Measurements from ENCODE around the gene NMB.

DNA sequence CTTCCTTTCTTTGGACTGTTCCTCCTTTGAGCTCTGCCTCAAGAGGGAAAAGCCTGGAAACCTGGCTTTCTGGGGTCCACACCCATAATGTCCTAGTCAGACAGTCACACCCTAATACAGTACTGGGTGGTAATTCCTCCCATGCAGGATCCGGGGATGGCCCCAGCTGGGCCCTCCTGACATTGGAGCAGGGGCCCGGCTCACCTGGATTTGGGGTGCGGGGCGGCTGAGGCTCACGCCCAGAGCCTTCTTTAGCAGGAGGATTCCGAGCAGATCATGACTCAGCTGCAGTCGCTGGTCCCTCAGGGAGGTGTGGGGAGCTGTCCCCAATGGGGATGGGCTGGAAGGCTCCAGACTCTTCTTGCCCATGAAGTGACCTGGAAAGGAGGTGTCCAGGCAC, 1.0 kb downstream of the NMB start:
- no peak for TF ChIP-seq EZH2 (IDR thresholded peaks at IDR 0.05; ENCODE audit: low read length, unreplicated experiment)
- TF ChIP-seq, protein P1, sequence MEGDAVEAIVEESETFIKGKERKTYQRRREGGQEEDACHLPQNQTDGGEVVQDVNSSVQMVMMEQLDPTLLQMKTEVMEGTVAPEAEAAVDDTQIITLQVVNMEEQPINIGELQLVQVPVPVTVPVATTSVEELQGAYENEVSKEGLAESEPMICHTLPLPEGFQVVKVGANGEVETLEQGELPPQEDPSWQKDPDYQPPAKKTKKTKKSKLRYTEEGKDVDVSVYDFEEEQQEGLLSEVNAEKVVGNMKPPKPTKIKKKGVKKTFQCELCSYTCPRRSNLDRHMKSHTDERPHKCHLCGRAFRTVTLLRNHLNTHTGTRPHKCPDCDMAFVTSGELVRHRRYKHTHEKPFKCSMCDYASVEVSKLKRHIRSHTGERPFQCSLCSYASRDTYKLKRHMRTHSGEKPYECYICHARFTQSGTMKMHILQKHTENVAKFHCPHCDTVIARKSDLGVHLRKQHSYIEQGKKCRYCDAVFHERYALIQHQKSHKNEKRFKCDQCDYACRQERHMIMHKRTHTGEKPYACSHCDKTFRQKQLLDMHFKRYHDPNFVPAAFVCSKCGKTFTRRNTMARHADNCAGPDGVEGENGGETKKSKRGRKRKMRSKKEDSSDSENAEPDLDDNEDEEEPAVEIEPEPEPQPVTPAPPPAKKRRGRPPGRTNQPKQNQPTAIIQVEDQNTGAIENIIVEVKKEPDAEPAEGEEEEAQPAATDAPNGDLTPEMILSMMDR (conservative IDR thresholded peaks at IDR 0.05; ENCODE audit: low read depth, low read length), result no peak
- TF ChIP-seq EZH2phosphoT487 (IDR thresholded peaks at IDR 0.05; ENCODE audit: borderline replicate concordance, low read length), result no peak
